ENCODE measurements around the gene WASL.
"Not testable (repeated sequence)": the region's sequence is repeated elsewhere in the genome, so short reads cannot be mapped to it uniquely, and the experiment has no call there.

The WASL gene

DNA sequence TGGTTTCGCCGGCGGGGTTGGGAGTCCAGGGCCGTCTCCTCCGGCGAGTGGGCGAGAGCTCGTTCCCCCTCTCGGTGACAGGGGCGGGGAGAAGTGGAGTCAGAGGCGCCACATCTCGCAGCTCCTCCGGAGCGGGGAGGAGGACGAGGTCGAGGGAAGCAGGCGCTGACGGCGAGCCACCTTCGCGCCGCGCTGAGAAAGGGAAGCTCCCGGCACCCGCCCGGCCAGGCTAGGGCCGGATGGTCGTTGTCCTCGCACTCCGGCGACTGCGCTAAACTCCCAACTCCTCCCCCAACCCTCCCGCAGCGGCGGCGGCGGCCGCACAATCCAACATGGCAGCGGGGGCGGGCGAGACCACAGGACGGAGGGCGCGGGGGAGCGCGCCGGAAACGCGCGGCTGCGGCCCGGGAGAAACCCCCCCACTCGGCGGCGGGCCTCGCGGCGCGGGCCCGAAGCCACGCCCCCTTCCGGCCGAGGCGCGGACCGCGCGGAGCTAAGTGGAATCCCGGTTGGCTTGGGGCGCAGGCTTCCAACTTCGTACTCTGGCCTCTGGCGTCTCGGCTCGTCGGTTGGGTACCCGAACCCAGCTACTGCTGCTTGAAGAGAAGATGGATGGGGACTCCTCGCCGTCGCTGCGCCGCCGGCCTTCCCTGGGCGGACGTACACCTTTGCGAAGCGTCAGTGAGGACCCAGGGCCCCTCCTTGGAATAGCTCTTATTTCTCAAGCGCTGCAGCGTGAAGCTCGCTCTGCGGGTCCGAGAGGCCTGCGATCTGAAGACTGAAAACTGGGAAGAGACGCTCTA, at the start of gene WASL:
Gene WASL (minus strand): TSS at position 270 of the 803 bp plus-strand sequence. CDS start 269 bp downstream, at position 1.
- ATAC-seq: peak; percentile 81

- no peak for ATAC-seq
Observed at GRCh38 chr7:123797673-123798531, 49.1 kb upstream of the WASL start.

- ATAC-seq: no peak
Observed at GRCh38 chr7:123796568-123796967, 47.8 kb upstream of the WASL start.

- no peak for ATAC-seq
Observed at GRCh38 chr7:123795917-123796316, 47.1 kb upstream of the WASL start.

DNA sequence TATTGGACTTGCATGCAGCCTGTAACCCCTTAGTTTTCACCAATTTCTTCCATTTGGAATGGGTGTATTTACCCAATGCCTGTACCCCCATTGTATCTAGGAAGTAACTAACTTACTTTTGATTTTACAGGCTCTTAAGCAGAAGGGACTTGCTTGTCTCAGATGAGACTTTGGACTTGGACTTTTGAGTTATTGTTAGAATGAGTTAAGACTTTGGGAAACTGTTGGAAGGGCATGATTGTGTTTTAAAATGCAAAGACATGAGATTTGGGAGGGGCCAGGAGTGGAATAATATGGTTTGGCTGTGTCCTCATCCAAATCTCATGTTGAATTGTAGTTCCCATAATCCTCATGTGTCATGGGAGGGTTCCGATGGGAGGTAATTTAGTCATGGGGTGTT, 46.3 kb upstream of the WASL start:
- ATAC-seq: not testable (repeated sequence)

GRCh38 chr7:123792547-123792946, 43.7 kb upstream of the WASL start:
- ATAC-seq: peak in 1 of 2 donors; percentile 49

DNA sequence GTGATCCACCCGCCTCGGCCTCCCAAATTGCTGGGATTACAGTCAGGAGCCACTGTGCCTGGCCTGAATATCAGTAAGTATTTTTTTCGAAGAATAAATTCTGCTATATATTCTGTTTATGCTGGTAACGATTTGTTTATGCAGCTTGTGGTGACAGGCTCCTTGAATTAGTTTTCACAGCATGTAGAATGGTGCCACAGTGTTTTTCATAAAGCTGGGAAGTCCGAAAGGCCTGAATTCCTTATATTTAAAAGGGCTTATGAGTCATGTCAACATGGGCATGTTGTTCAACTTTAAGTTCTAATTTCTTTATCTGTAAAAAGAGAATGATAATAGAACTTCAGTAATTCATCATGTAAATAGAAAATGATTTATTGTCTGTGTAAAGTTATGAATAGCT, 42.2 kb upstream of the WASL start:
- ATAC-seq: no peak

- no peak for ATAC-seq
Observed at GRCh38 chr7:123789817-123790216, 41.0 kb upstream of the WASL start.

DNA sequence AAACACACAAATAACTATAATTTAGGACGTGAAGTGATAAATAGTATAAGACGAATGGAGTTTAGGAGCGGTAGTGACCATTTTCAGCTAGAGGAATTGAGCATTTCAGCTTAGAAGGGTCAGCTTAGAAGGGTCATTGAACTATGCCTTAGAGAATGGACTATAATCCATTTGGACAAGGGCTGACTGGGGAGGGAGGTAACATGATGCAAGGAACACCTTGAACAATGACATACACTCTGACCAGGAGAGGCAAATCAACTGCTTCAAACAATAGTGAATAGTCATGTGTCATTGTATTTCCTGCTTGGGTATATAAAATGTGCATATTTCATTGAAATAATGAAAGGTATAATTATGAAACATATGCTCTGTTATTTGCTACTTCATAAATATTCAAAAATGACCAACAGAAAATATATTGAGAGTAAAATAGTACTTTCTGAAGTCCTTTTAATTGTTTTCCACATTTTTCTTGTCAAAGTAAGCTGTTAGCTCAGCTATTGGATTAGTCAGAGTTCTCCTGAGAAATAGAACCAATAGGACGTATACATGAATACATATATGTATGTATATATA, 40.5 kb upstream of the WASL start:
- ATAC-seq: no peak

GRCh38 chr7:123788584-123788983, 39.8 kb upstream of the WASL start:
- no peak for ATAC-seq

GRCh38 chr7:123787220-123788007, 38.6 kb upstream of the WASL start:
- ATAC-seq: no peak

- no peak for ATAC-seq
Observed at GRCh38 chr7:123784263-123784662, 35.5 kb upstream of the WASL start.

DNA sequence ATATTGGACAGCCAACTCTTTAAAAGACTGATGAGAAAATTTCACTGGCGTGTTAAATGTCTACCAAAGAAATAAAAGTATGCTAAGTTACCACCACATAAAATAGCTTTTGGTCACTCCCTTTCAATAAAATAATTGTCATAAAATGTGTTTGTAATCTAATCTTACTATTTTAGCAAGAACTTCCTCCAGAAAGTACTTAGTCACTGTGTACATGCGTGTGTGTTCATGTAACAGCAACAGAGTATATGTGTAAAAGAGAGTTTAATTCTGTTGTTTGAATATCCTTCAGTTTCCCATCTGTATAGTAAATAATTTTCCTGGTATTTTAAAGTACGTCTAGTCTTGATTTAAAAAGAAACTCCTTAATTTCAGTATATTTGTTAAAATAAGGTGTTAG, 35.0 kb upstream of the WASL start:
- no peak for ATAC-seq

- no peak for ATAC-seq
Observed at GRCh38 chr7:123782071-123782798, 33.4 kb upstream of the WASL start.

GRCh38 chr7:123780472-123780871, 31.7 kb upstream of the WASL start:
- ATAC-seq: not testable (repeated sequence)

- ATAC-seq: no peak
Observed at GRCh38 chr7:123774496-123774895, 25.7 kb upstream of the WASL start.

- no peak for ATAC-seq
Observed at GRCh38 chr7:123773481-123773880, 24.7 kb upstream of the WASL start.

DNA sequence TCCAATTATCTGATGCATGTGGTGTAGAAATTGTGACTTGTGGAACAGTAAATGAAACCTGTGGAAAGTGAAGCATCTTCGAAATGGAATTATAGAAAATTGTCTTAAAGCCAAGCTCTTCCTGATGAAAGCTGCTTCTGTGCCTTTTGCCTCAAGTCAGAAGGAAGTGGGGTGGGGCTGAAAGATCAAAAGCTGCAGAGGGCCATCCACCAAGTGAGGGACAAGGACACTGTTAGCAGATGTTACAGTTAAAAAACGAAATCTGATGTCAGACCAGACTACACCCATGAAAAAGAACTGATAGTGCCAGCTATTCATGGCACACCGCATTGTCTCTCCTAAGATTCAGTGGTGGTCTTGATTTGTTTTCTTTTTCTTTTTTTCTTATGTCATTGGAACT, 23.8 kb upstream of the WASL start:
- no peak for ATAC-seq

GRCh38 chr7:123771846-123772245, 23.0 kb upstream of the WASL start:
- no peak for ATAC-seq

- ATAC-seq: no peak
Observed at GRCh38 chr7:123771256-123771655, 22.5 kb upstream of the WASL start.

DNA sequence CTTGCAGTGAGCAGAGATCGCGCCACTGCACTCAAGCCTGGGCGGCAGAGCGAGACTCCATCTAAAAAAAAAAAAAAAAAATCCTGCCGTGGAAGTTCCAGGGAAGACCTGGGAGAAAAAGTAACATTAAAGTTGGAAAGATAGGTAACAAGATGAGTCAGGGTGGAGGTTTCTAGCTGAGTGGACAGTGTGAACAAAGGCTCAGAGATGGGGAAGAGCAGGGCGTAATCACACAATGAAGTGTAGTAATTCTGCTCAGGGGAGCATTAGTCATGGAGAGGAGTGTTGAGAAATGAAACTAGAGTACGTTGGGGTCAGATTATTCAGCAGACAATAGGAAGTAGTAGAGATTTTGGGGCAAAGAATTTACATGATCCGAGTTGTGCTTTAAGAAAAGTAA, 21.6 kb upstream of the WASL start:
- ATAC-seq: peak; percentile 82 to 94

GRCh38 chr7:123769371-123769770, 20.6 kb upstream of the WASL start:
- ATAC-seq: no peak

All from activated CD4-positive, CD25-positive, alpha-beta regulatory T cell treated with anti-CD3 and anti-CD28 coated beads, Interleukin-2, amount 50 U/mL, for 24 hours (primary cell).